Fibroblast of villous mesenchyme (primary cell): Measurements from ENCODE around the gene FNIP2. TPM values are rescaled to one million over a fixed set of nuclear protein-coding genes. Genes with fewer than 3 reads are reported as not detected.

Source experiments
- DNase-seq: peaks from one replicate; pipeline ENCODE4 v3.0.0-alpha.2; 2010; ENCODE audit warnings: low read depth
- H3K4me3 ChIP-seq: 2 replicates; pipeline ENCODE4 v1.5.1; 2011; ENCODE audit warnings: low read depth, mild to moderate bottlenecking, low read length
- CTCF ChIP-seq: IDR thresholded peaks from 2 replicates; pipeline ENCODE4 v1.5.1; 2012; ENCODE audit warnings: low read depth, mild to moderate bottlenecking, low read length; ENCODE audit not compliant: insufficient read depth
- total RNA-seq: library from RNA; depleted of rRNA; stranded (reverse); fragments of >200 nt; gene quantifications from 2 replicates; pipeline ENCODE4 v1.2.3, GENCODE V29; 2012

FNIP2 gene
- total RNA-seq, 1 donor: 24.6 TPM

GRCh38 chr4:158763462-158763861, 5.4 kb upstream of the FNIP2 start:
- DNase-seq: no peak
- TF ChIP-seq CTCF: no peak
- H3K4me3 ChIP-seq: no peak overlapping the region

GRCh38 chr4:158766434-158767044, 2.3 kb upstream of the FNIP2 start:
- no peak for TF ChIP-seq CTCF
- H3K4me3 ChIP-seq: no peak overlapping the region
- no peak for DNase-seq

GRCh38 chr4:158767451-158767850, 1.4 kb upstream of the FNIP2 start:
- no peak for TF ChIP-seq CTCF
- no peak overlapping the region for H3K4me3 ChIP-seq
- DNase-seq: no peak

- peak overlapping the region; percentile 82 for H3K4me3 ChIP-seq
- TF ChIP-seq CTCF: no peak
- DNase-seq: peak; percentile 16
Measured at GRCh38 chr4:158769175-158769921, 522 bp downstream of the FNIP2 start.

- H3K4me3 ChIP-seq: no peak overlapping the region
- no peak for TF ChIP-seq CTCF
- no peak for DNase-seq
Measured at GRCh38 chr4:158770671-158771070, 1.8 kb downstream of the FNIP2 start.

- no peak for DNase-seq
- TF ChIP-seq CTCF: no peak
- H3K4me3 ChIP-seq: no peak overlapping the region
Measured at GRCh38 chr4:158771776-158772175, 3.0 kb downstream of the FNIP2 start.

GRCh38 chr4:158775091-158775651, 6.3 kb downstream of the FNIP2 start:
- TF ChIP-seq CTCF: no peak
- DNase-seq: peak; percentile 58

More at GRCh38 chr4:158775091-158775651, 6.3 kb downstream of the FNIP2 start:
- no peak overlapping the region for H3K4me3 ChIP-seq
